SIG-M5 (cell line): ENCODE data around the gene TRPM3.
"Not testable (repeated sequence)": the region's sequence is repeated elsewhere in the genome, so short reads cannot be mapped to it uniquely, and the experiment has no call there.

Source experiments
- DNase-seq: peaks from one replicate; lab custom pipeline; 2025; lab: John Stamatoyannopoulos, UW

The TRPM3 gene

DNA sequence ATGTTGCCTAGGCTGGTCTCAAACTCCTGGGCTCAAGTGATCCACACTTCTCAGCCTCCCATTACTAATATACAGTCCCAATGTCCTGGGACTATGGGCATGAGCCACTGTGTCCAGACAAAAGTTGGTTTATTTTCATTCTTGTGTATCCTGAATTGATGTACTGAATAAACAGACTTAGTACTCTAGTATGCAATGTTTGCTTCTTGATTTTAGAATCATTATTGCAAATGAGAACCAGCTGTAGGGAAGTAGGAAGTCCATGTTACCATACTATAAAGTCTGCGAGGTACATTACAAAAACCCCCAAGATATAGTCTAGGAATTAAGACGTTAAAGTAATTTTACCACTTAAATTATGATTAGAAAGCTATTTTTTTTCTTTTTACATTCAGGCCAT is 372.4 kb downstream of the TRPM3 start:
- DNase-seq: no peak

DNA sequence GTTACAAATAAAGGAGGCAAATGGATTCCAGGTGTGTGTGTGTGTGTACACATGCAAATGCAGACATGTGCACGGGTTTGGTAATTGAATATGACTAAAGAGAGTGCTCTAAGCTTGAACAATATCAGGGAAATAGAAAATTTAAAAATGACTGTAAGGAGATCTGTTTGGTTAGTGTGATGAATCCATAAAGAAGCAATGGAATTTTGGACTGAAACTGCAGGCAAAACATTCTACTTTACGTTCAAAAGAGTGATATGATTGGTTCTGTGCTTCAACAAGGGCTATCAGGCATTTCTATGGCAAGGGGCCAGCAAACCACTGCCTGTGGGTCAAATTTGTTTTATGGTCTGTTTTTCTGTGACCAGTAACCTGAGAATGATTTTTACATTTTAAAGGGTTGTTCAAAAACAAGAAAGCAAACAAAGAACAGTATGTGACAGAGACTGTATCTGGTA is 374.1 kb downstream of the TRPM3 start:
- DNase-seq: no peak

DNA sequence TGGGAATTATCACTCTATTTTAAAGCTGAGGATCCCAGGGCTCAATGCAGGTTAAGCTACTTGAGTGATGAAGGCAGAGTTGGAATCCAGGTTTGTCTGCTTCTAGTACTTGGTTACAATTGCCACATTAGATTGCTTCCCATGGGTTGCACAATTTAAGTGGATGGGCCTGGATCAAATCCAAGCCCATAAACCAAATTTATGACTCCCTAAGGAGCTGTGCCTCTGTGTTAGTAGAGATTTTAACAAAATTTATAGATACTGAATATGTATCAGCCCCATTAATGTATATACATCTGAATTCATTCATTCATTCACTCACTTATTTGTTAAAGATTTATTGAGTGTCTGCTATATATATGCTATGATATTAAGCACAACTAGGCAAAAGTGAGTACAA is 374.7 kb downstream of the TRPM3 start:
- no peak for DNase-seq

DNA sequence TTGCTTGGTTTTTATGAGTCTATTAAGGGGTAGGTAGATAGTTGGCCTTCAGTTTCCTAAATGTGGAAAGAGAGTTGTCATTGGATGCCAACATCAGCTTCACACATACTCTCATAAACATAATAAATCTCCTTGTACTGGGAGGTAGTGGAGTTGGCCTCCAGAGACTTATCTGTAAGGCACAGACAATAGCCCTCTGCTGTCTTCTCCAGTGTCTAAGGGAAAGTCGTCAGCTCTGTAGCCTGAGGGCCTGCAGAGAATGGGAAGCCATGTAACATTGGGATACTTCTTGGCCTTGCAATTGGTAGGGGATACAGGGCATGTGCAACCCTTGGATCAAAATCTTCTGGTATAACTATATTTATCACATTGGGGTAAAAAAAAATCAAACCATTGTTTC is 375.1 kb downstream of the TRPM3 start:
- DNase-seq: no peak

DNA sequence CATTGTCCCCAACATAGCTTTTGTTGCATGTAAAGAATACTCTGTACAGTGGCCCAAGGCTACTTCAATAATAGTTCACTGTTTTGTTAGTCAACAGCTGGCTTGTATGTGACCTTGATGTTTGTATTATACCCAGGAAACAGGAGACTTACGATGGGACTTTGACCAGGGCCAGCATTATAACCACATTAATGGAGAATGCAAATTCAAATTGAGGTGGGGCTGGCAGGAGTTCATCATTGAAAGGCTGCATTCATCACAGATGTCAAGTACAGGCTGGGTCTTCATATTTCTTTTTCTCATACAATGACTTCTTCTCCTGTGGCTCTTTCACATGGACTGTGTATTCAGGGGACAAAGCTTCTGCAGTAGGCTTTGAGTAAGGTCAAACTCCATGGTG is 396.6 kb downstream of the TRPM3 start:
- DNase-seq: not testable (repeated sequence)

DNA sequence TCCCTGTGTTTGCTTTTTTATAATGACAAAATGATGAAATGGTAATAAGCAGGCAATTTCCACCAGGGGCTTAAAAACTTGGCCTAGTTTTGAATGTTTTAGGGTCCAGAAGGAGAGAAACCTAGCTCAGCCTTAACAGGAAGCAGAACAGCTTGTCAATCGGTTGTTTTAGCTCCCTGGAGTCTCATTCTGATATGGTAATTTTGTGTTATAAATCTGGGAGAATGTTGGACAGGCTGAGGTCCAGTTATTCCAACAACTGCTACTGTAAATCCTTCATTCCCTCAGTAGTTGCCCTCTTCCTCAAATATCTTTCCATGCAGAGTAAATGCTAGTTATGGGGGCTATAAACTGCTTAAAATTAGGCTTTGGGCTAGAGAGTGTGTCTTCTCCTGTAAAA is 397.4 kb downstream of the TRPM3 start:
- not testable (repeated sequence) for DNase-seq

DNA sequence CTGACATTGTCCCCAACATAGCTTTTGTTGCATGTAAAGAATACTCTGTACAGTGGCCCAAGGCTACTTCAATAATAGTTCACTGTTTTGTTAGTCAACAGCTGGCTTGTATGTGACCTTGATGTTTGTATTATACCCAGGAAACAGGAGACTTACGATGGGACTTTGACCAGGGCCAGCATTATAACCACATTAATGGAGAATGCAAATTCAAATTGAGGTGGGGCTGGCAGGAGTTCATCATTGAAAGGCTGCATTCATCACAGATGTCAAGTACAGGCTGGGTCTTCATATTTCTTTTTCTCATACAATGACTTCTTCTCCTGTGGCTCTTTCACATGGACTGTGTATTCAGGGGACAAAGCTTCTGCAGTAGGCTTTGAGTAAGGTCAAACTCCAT is 414.6 kb downstream of the TRPM3 start:
- not testable (repeated sequence) for DNase-seq

DNA sequence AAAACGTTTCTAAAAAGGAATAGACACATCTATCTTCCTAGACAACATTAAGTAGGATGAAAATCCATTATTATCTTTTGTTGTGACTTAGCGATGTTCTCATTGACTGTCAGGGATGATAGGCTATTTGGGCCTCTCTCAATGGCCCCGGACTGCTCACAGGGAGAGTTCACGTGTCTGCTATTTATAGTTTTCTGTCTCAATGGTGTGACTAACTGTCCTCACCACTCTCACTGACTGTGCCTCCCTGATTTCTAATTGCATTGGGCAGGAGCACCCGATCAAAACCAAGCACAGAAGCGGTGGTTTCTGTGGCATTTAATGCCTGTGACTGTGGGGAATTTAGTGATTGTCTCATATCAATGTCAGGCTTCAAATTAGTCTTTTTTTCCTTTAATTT is 420.3 kb downstream of the TRPM3 start:
- DNase-seq: no peak

DNA sequence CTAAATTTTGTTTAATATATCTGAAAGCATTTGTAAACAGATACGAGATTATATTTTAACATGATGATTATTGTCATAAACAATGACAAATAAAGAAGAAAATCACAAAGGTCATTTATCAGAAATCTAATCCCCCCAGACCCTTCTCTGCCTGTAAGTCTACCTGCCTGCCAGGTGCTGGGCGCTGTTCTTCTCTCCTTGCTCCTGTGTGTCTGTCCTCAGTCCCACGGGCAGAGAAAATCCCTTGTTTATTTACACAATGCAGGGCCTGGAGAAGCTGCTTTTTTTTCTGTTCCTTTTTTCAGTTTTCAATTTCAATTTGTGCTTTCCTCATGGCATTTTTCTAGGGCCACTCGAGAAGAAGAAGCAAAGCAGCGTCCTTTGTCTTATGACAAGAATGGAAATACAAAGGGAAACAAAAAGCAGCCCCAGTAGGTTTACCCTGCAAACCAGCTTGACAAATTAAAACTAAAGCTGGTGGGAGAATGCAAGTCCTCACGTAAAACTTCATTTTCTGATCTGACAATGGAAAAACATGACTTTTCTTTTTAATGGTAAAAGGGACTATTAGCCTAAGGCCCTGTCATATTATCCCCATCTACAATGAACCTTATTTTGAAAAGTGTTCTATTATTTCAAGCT is 424.6 kb downstream of the TRPM3 start:
- no peak for DNase-seq

DNA sequence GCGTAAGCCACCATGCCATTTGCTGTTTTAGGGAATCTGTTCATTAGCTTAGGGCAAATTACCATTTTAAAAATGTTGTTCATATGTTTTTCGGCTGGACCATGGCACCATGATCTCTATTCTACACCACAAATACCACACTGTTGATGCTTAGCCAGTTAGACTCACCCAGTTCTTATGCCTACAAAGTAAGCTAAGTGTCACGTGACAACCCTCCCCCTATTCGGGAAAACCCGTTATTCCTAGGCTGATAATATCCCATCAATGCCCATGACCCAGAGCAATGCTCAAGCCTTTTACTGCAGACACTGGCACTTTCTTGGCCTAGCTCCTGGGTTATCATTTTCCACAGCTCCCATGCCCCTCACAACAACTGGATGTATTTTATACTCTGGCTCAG is 426.7 kb downstream of the TRPM3 start:
- no peak for DNase-seq

DNA sequence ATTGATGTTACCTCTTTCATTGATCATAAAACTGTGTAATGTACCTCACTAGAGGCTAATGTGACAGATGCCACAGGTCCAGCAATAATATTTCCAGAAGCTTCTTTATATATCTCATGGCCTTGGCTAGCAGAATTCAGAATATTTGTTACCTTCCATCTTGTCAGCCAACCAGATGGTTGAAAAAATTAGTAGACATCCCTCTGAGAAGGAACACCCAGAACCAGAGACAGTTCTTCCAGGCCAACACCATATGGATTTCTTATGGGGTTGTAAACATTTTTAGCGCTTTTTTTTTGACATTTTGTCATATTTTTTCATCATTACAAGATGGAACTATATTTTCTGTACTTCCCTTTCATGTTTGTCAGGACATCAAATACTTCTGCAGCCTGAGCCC is 428.2 kb downstream of the TRPM3 start:
- no peak for DNase-seq

DNA sequence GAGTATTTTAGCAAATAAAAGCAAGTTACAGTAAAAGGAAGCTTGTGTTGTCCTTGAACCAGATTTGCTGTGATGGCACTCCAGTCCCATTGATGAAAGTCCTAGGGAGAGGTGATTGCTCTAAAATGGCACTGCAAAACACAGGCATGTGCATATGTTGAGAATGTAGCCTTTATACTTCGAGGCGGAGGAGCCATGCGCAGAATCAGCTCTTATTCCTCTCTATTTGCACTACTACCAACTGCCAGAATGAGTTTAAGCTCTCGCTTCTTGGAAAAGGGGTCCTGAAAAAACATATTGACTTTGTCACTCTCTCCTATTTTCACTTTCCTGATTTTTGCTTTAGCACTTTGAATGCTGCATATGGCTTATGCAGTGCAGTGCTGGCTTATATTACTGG is 429.0 kb downstream of the TRPM3 start:
- DNase-seq: no peak

DNA sequence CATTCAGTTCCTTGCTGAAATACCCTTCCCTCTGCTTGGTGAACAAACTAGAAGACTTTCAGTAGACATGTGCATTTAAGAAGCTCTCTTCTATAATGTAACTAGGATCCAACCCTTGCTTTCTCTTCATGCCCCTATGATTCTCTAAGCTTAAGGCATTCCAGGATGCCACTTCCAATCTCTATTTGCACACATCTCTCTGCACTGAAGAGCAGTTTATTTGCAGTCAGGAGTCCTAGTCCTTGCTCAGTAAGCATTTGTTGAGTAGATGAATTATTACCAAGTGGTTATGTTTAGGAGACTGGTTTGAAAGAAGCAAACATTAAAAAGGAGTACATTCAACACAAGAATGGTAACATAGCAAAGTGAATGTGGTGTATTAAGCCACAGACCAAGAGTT is 432.7 kb downstream of the TRPM3 start:
- DNase-seq: no peak

DNA sequence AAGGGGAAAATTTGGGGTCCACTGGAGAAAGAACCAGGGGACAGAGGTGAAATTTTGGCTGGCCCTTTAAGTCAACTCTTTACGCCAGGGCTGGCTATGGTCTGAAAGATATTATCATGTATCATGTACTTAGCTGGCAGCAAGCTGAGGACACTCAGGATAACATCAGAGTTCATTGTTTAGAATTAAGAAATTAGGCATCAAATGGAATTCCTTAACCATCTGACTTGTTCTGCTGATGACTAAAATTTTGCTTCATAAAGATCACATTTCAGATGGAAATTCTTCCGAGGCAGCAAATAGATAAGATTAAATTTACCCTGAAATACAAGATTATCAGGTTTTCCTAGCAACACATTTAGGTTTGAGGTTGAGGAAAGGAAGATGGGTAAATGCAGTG is 437.6 kb downstream of the TRPM3 start:
- no peak for DNase-seq

DNA sequence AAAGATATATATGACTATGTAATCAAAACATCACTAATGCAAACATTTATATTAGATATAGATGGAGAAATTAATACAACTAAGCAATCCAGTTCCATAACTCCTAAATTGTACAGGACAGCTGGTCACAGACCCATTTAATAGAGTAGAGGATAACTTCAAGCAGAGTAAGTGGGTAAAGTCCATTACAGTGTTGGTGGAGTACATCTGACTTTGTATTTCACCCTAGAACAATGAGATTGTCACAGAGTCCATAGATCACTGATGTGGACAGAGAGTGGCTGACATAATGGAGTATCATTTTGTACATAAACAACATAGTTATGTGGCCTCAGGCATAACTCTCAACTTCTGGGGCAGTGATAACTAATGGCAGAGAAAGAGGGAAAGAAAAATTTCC is 439.1 kb downstream of the TRPM3 start:
- DNase-seq: no peak

DNA sequence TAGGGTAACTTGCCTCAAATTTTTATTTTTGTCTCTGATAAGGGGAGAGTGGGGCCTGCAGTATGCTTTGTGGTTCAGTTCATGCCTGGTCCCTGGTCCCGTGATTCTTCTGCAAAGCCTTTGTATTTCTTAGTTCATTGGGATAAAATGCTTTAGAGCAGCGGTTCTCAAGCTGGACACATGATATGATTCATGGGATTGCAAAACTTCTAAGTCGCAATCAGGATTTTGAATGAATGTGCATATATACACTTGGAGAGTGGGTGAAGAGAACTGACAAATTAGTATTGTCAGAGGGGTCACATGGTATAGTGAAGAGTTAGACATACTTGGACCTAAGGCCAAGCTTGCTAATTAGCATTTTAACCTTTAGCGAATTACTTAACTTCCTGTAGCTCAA is 441.6 kb downstream of the TRPM3 start:
- no peak for DNase-seq

DNA sequence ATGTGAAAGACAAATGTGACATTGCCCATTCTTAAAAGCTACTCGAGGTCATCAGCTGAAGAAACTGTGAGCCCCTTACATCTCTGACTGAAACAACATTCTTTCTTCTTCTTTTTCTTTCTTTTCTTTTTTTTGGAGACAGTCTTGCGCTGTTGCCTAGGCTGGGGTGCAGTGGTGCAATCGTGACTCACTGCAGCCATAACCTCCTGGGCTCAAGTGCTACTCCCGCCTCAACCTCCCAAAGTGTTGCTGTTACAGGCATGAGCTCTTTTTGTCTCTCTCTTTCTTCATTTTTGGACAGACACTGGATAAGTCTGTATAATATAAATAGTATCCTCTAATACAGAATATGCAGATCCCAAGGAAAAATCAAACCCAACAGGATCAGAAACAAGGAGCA is 443.3 kb downstream of the TRPM3 start:
- no peak for DNase-seq

DNA sequence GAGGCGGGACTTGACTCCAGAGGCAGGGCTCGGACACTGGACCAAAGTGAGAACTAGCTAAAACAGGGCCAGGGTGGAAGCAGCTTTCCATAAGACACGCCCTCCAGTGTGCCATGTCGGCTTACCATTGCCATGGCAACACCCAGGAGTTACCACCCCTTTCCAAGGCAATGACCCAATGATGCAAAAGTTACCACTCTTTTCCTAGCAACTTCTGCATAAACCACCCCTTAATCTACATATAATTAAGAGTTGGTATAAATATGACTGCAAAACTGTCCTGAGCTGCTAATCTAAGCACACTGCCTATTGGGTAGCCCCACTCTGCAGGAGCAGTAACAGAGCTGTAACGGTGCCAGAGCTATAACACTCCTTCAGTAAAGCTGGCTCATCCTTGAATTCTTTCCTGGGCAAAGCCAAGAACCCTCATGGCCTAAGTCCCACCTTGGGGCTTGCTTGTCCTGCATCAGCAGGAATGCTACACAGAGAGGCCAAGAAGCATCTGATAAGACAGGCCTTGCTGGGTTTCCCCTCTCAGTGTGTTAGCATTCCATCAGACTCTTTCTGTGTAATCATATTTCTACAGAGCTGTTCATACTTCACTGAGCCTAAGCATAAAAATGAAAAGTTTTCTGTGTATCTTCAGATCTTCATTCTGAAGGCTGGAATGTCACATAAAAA is 444.2 kb downstream of the TRPM3 start:
- DNase-seq: no peak

DNA sequence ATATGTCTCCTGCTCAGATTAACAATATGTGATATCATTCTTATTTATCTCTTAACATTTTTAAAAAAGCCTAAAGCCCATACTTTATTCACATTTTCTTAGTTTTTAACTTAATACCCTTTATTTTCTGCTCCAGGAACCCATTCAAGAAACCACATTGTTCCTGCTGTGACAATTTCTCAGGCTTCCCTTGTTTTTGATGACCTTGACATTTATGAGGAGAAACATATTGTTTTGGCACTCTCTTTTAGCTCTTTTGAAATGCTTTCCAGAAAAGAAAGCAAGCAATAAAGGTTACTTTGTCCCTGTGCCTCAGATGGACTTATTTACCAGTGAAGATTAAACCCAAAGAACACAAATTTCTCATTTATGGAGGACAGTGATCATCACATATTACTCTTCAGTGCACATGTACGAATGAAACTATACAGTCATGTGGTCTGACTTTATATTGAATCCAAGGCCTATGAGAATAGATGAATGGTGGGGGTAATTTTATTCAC is 445.5 kb downstream of the TRPM3 start:
- no peak for DNase-seq

DNA sequence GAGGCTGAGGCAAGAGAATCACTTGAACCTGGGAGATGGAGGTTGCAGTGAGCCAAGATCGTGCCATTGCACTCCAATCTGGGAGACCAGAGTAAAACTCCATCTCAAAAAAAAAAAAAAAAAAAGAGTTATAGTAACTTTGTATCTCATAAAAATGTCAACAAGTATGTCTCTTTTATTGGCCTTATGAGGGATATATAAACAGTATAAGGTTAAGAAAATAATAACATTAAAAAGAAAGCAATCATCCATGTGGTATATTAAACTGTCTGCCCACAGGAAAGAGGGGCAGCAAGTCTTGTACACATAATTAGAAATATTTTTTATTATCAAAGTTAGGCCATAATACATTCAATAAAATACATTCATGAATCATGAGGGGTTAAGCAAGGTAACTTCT is 447.6 kb downstream of the TRPM3 start:
- no peak for DNase-seq

DNA sequence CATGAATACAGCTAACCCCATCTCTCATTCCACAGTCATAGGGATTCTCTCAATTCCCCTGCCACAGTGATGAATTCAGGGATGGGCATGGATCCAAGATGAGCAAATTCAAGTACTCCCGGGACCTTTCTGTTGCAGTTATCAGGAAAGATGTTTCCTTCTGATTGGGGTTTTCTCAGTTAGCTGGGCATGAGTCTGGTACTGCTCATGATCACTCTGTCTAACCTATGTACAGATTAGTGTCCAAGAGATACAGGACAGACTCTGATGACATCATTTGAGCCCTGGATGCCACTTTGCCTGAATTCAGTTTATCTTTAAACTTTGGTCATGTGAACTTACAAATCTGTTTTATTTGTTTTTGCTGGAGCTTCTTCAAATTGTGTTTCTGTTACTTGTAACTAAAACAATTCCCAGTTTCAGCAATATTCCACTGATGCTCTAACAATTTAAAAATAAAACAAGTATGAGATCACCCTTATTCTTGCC is 449.2 kb downstream of the TRPM3 start:
- no peak for DNase-seq

DNA sequence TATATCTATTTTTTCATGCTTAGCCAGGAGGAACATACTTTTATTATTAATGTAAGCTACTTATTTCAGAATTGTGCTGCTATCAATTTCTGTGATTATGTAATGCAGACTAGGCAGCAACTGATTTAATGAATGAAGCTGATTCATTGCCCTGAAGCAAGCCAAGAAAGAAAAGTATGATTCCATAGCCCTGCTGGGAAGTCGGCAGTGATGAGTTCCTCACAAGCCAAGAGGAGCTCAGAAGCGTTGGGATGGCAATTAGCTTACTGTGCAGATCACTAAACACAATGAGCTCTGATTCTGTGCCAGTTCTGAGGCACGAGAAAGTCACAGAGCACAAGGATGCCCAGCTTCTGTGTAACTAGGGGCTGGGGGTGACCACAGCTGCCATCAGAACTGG is 452.7 kb downstream of the TRPM3 start:
- no peak for DNase-seq

DNA sequence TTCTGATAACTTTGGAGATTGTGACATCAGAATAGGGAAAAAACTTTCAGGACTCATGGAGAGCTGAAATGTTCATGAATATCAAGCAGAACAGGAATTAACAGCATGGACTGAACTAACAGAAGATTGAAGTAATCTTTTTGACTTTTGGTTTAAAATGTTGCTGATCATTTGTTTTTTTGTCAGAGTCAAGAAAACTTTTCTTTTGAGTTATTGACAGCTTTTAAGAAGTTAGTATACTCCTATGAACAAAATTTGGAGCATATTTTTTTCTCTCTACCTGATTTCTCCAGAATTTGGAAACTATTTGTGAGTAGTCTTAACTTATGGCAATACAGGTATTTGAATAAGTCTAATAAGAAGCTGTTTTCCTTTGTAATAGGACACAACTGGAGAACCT is 462.7 kb downstream of the TRPM3 start:
- DNase-seq: no peak

DNA sequence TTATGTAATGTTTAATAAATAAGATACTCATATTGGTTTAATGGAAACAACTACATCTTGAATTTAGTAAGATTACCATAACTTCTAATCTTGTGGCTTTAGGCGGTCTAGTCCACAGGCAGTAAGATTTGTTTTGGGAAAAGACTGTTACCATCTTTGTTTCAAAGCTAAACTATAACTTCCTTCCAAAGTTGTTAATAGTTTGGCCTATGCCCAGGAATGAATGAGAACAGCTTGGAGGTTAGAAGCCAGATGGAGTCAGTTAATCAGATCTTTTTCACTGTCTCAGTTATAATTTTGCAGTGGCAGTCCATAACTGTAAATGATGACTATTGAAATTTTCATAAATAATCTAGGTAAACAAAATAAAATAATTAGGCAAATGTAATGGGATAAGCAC is 465.1 kb downstream of the TRPM3 start:
- no peak for DNase-seq
